GM13976 (cell line): ENCODE data around the gene SUSD6.

ENCODE experiments used
- DNase-seq: peaks from one replicate; pipeline ENCODE4 v3.0.0; 2012; ENCODE audit warnings: low spot score
- CTCF ChIP-seq: IDR thresholded peaks from 2 replicates; pipeline ENCODE4 v1.5.1; 2012; ENCODE audit warnings: borderline replicate concordance, mild to moderate bottlenecking; ENCODE audit not compliant: insufficient read depth; ENCODE audit errors: extremely low read depth, missing control alignments, control extremely low read depth
- in situ Hi-C: fragments of 300-500 bp; cut with MboI; formaldehyde crosslinking; loops from one replicate; pipeline ENCODE4 v1.12.0; 2022; ENCODE audit warnings: low sequenced_read_pairs, mixed read lengths, inconsistent platforms; ENCODE audit not compliant: unreplicated experiment

SUSD6 gene

GRCh38 chr14:69654116-69654515 lies 42.7 kb downstream of the SUSD6 start:
- in situ Hi-C loops: no loop called here
- TF ChIP-seq CTCF: no peak
- DNase-seq: no peak

DNA sequence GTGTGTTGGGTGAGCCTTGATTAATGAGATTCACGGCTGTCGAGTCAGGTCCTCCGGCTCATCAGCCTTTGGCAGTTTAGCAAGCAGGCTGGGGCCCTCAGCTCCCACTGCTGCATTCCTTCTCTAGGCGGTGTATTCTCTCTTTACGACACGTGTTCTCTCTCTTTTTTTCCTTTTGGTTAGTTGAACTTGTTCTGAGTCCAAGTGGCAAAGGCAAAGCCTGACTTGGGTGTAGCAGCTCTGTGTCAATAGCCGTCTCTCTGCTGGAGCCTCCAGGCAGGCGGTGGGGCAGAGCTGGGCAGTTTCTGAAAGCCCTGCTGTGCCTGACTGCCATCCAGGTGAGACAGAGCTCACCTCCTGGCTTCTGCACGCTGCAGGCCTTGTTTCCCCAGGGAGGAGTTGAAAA lies 46.6 kb downstream of the SUSD6 start:
- no peak for TF ChIP-seq CTCF
- in situ Hi-C loops: no loop called here
- no peak for DNase-seq

- in situ Hi-C loops: no loop called here
- DNase-seq: no peak
These were observed 47.4 kb downstream of the SUSD6 start for GRCh38 chr14:69658664-69659261.

DNA sequence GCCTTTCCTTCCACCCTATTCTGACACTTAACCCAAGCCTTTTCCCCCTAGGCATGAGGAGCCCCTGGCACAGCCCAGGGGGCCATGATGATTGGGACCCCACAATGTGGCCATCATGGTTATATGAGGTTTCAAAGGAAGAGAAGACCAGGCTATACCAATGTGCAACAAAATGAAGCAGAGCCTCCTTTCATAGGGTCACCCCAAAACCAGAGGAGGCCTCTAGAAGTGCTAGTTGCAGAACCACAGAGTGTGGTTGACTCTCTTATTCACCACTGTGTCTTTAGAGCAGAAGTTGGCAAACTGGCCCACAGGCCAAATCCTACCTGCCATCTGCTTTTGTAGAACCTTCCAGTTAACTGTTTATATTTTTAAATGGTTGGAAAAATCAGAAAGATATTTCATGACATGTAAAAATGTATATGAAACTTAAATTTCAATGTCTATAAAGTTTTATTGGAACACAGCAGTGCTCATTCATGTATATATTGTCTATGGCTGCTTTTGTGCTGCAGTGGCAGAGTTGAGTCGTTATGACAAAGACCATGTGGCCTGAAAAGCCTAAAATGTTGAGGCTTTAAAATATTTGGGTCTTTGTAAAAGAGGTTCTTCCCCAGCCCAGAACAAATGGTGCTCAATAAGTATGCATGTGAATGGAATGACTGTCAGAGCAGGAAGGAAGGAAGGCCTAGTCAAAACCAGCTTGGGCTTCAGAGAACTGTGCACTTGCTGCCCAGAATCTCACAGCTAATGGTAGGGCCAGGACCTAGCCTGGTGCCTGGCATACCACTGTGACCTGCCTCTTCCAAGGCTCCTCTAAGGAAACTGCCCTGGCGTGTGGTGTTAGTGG lies 49.2 kb downstream of the SUSD6 start:
- no peak for DNase-seq
- no peak for TF ChIP-seq CTCF
- in situ Hi-C loops: no loop called here

More at GRCh38 chr14:69658664-69659261, 47.4 kb downstream of the SUSD6 start:
- TF ChIP-seq CTCF: no peak

- DNase-seq: no peak
- TF ChIP-seq CTCF: no peak
- in situ Hi-C loops: no loop called here
These were observed 49.8 kb downstream of the SUSD6 start for GRCh38 chr14:69661194-69661537.

GRCh38 chr14:69662636-69663299 lies 51.4 kb downstream of the SUSD6 start:
- DNase-seq: no peak
- in situ Hi-C loops: no loop called here
- no peak for TF ChIP-seq CTCF
